NCI-H1436 treated with DMSO at 0.1 percent for 48 hours (cell line): ENCODE measurements around the gene IGLL5.

Source experiments
- DNase-seq: peaks from one replicate; lab custom pipeline; 2025; lab: John Stamatoyannopoulos, UW

Gene IGLL5

DNA sequence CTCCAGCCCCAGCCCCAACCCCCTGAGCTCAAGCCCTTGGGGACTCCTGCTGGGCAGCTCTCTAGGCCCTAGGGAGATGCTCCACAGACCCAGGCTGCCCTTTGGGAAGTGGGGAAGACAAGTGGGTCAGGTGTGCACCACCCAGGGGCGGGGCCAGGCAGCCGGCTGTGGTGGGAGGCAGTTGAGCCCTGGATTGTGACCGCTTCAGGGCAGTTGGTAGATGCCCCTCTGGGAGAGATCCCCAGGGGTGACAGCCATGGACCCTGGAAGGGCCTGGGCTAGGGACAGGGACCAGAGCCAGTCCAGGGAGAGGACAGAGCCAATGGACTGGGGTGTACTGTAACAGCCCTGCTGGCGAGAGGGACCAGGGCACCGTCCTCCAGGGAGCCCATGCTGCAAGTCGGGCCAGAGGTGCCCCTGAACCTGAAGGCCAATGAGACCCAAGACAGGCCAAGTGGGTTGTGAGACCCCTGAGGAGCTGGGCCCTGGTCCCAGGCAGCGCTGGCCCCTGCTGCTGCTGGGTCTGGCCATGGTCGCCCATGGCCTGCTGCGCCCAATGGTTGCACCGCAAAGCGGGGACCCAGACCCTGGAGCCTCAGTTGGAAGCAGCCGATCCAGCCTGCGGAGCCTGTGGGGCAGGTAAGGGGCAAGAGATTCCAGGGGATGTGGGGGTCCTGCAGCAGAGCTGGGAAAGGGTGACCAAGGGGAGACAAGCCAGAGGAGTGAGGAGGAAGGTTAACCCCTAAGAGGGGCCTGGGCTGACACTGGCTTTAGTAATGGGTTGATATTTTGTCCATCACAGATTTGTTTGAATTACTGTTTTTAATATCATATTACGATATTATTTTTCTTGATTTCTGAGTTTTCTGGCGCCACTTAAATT lies at the start of gene IGLL5:
Gene IGLL5 (plus strand): TSS at position 196 of the 883 bp plus-strand sequence. CDS start 238 bp downstream, at position 434.
- no peak for DNase-seq

GRCh38 chr22:22838148-22838786 lies 49.3 kb upstream of the IGLL5 start:
- no peak for DNase-seq

GRCh38 chr22:22839570-22840314 lies 47.9 kb upstream of the IGLL5 start:
- DNase-seq = no peak

- DNase-seq = no peak
These were observed 46.8 kb upstream of the IGLL5 start for GRCh38 chr22:22840780-22841179.

- DNase-seq = no peak
These were observed 46.0 kb upstream of the IGLL5 start for GRCh38 chr22:22841598-22841997.

GRCh38 chr22:22842085-22842484 lies 45.5 kb upstream of the IGLL5 start:
- no peak for DNase-seq

GRCh38 chr22:22843848-22844247 lies 43.8 kb upstream of the IGLL5 start:
- DNase-seq = no peak

DNA sequence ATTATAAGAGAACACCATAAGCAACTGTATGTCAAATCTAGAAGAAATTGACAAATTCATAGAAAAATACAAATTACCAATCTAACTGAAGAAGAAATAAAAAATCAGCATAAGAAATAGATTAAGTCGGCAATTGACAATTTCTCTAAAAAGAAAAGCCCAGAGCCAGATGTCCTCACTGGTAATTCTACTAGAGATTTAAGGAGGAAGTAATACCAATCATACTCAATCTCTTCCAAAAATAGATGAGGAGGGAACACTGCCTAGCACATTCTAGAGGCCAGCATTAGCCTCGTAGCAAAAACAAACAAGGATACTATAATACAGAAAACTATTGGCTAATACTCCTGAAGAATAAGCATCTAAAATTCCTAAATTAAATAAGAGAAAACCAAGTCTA lies 40.4 kb upstream of the IGLL5 start:
- DNase-seq = no peak

GRCh38 chr22:22848364-22848866 lies 39.2 kb upstream of the IGLL5 start:
- no peak for DNase-seq

GRCh38 chr22:22849640-22850610 lies 37.7 kb upstream of the IGLL5 start:
- no peak for DNase-seq

- DNase-seq = no peak
These were observed 35.6 kb upstream of the IGLL5 start for GRCh38 chr22:22851969-22852368.

- no peak for DNase-seq
These were observed 33.9 kb upstream of the IGLL5 start for GRCh38 chr22:22853713-22854112.

GRCh38 chr22:22854466-22854865 lies 33.1 kb upstream of the IGLL5 start:
- no peak for DNase-seq

DNA sequence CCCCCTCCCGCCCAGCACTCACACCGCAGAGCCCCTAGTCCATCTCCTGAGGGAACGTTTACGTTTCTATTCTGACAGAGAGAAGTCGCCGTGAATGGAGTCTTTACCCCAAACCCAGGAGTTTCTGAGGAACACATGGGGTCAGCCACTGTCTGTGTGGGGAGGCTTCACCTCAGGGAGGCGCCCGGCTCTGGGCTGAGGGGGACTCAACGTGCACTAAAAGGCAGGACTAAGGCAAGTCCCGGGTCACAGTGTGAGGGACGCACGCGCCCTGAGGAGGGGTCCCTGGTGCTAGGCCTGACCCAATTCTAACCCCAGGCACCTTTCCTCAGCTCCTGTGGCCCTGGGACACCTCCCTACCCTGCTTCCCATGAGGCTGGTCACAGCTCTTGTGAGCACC lies 32.5 kb upstream of the IGLL5 start:
- no peak for DNase-seq

- DNase-seq = no peak
These were observed 31.9 kb upstream of the IGLL5 start for GRCh38 chr22:22855617-22856308.

GRCh38 chr22:22856364-22856763 lies 31.3 kb upstream of the IGLL5 start:
- no peak for DNase-seq

DNA sequence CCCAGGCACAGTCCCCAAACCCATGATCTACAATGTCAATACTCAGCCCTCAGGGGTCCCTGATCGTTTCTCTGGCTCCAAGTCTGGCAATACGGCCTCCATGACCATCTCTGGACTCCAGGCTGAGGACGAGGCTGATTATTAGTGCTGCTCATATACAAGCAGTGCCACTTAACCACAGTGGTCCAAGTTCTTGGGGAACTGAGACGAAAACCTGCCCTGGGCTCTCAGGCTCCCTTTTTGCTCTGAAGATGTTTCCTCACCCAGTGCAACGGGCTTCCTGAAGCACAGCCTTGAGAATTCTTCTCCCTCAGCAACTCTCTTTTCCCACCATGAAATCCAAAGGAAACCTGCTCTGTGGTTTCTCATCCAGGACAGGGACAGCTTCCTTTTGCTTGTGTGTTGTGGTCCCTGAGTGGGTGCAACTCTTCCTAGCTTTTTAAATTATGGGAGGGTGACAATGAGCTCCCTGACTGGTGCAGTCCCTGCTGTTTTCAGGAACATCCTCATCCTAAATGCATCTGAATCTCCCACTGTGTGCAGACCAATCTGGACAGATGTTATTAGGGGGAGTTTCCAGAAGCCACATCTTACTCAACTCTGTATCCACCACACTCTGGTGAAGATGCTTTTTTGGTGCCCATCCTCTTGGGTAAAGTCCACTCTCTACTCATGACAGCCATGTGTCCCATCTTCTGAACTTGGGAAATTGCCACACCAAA lies 30.6 kb upstream of the IGLL5 start:
- no peak for DNase-seq

DNA sequence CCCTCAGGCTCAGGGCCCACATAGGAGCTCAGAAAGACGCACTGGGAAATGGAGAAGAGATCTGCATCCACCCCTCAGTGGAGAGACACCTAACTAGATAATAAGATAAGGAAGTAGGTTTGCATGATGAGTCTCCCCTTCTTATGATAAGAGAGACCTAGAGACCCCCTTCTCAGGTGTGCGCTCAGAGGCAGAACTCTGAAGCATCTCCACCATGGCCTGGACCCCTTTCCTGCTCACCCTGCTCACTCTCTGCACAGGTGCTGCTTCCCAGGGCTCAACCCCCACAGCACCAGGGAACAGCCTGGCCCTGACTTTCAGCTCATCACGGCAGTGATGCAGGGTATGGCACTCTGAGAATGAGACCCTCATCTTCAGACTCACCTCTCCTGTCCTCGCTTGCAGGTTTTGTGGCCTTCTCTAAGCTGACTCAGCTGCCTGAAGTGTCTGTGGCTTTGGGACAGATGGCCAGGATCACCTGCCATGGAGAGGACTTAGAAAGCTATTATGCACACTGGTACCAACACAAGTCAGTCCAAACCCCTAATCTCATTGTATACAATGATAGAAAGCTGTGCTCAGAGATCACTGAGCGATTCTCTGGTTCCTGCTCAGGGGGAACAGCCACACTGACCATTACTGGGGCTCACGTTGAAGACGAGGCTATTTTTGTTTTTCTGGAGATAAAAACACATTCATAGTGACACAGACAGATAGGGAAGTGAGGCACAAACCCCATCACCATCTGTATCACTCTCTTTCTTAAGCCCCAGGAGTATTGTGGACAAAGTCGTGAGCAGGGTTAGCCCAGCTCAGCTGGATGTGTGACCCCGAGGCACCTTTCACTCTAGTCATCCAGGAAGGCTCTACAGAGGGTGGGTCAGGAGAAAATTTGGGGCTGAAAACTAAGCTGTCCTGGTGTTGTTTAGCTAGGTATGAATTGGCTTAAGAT lies 29.7 kb upstream of the IGLL5 start:
- no peak for DNase-seq

DNA sequence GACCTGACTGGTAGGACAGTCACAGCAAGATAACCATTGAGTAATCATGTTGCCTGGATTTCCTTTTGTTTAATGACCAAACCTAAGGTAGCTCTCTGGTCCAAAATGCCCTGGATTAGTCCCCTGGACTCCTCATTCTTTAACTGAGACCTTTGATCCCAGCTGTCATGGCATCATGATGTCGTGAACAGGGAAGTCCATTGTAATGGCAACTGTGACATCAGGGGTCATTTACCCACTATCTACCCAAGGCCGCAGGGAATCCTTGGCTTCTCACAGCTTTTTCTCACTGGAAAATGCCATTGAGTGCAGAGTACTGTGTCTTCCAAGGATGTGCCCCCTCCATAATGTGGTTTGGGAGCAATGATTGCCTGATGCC lies 29.1 kb upstream of the IGLL5 start:
- no peak for DNase-seq
